ENCODE data around the gene LILRA6.
"Not testable (repeated sequence)": the region's sequence is repeated elsewhere in the genome, so short reads cannot be mapped to it uniquely, and the experiment has no call there.

Gene LILRA6

GRCh38 chr19:54207983-54208783 is 34.4 kb downstream of the LILRA6 start:
- no peak for DNase-seq (ENCODE audit: low spot score)

GRCh38 chr19:54207676-54207982 is 35.0 kb downstream of the LILRA6 start:
- no peak for DNase-seq (ENCODE audit: low spot score)

- DNase-seq (ENCODE audit: low spot score) = not testable (repeated sequence)
Measured at GRCh38 chr19:54207193-54207592, 35.4 kb downstream of the LILRA6 start.

GRCh38 chr19:54206831-54207177 is 35.8 kb downstream of the LILRA6 start:
- DNase-seq (ENCODE audit: low spot score) = no peak

- no peak for DNase-seq (ENCODE audit: low spot score)
Measured at GRCh38 chr19:54206030-54206830, 36.4 kb downstream of the LILRA6 start.

- no peak for DNase-seq (ENCODE audit: low spot score)
Measured at GRCh38 chr19:54204767-54205468, 37.7 kb downstream of the LILRA6 start.

GRCh38 chr19:54203151-54203611 is 39.4 kb downstream of the LILRA6 start:
- DNase-seq (ENCODE audit: low spot score) = no peak

- no peak for DNase-seq (ENCODE audit: low spot score)
Measured at GRCh38 chr19:54201980-54202379, 40.6 kb downstream of the LILRA6 start.

- DNase-seq (ENCODE audit: low spot score) = no peak
Measured at GRCh38 chr19:54201172-54201701, 41.4 kb downstream of the LILRA6 start.

GRCh38 chr19:54199401-54199800 is 43.2 kb downstream of the LILRA6 start:
- DNase-seq (ENCODE audit: low spot score) = no peak

- DNase-seq (ENCODE audit: low spot score) = no peak
Measured at GRCh38 chr19:54197121-54197520, 45.5 kb downstream of the LILRA6 start.

GRCh38 chr19:54196536-54196935 is 46.1 kb downstream of the LILRA6 start:
- no peak for DNase-seq (ENCODE audit: low spot score)

- DNase-seq (ENCODE audit: low spot score) = not testable (repeated sequence)
Measured at GRCh38 chr19:54194463-54194862, 48.1 kb downstream of the LILRA6 start.

GRCh38 chr19:54193011-54193410 is 49.6 kb downstream of the LILRA6 start:
- no peak for DNase-seq (ENCODE audit: low spot score)

- DNase-seq (ENCODE audit: low spot score) = no peak
Measured at GRCh38 chr19:54191811-54192453, 50.7 kb downstream of the LILRA6 start.

- peak; percentile 81 for DNase-seq (ENCODE audit: low spot score)
Measured at GRCh38 chr19:54191011-54191810, 51.4 kb downstream of the LILRA6 start, which contains the start of gene TSEN34. TSS of gene TSEN34 (plus strand) at chr19:54191308. CDS start at chr19:54191365, 57 bp downstream.

- DNase-seq (ENCODE audit: low spot score) = peak; percentile 88
Measured at GRCh38 chr19:54190503-54191010, 52.0 kb downstream of the LILRA6 start.

GRCh38 chr19:54189735-54190502 is 52.7 kb downstream of the LILRA6 start:
- peak; percentile 96 for DNase-seq (ENCODE audit: low spot score)

GRCh38 chr19:54189145-54189734 is 53.4 kb downstream of the LILRA6 start, which contains the start of gene MBOAT7:
TSS of gene MBOAT7 (minus strand) at chr19:54189580. CDS start at chr19:54188508, 1,072 bp downstream.
- no peak for DNase-seq (ENCODE audit: low spot score)

Data from AG20443 (cell line).